Measurements from ENCODE around the gene ZEB2.

Gene ZEB2

GRCh38 chr2:144519934-144520731 lies at the start of gene ZEB2:
TSS of gene ZEB2 (minus strand) at chr2:144520119. CDS start at chr2:144517350, 2,769 bp downstream.
- peak; percentile 81 for DNase-seq

- DNase-seq, result peak; percentile 9
Observed at GRCh38 chr2:144567745-144568144, 47.8 kb upstream of the ZEB2 start.

GRCh38 chr2:144566448-144566847 lies 46.5 kb upstream of the ZEB2 start:
- no peak for DNase-seq

DNA sequence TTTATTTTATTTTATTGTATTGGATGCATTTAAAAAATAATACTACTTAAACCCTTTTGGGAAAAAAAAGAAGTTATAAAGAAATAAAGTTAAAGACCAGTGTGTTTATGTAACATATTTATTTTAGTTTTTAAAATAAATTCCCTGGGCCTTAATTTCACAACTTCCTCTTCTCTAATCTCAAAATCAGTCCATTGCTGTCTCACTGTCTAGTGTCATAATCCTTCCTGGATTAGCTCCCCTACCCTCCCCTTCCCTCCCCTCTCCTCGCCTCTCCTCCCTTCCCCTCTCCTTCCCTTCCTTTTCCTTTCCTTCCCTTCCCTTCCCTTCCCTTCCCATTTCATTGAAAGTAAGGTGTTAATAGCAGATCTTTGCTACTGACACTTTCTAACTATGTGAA lies 40.3 kb upstream of the ZEB2 start:
- DNase-seq, result no peak

GRCh38 chr2:144559681-144560080 lies 39.8 kb upstream of the ZEB2 start:
- no peak for DNase-seq

GRCh38 chr2:144559242-144559641 lies 39.3 kb upstream of the ZEB2 start:
- no peak for DNase-seq

DNA sequence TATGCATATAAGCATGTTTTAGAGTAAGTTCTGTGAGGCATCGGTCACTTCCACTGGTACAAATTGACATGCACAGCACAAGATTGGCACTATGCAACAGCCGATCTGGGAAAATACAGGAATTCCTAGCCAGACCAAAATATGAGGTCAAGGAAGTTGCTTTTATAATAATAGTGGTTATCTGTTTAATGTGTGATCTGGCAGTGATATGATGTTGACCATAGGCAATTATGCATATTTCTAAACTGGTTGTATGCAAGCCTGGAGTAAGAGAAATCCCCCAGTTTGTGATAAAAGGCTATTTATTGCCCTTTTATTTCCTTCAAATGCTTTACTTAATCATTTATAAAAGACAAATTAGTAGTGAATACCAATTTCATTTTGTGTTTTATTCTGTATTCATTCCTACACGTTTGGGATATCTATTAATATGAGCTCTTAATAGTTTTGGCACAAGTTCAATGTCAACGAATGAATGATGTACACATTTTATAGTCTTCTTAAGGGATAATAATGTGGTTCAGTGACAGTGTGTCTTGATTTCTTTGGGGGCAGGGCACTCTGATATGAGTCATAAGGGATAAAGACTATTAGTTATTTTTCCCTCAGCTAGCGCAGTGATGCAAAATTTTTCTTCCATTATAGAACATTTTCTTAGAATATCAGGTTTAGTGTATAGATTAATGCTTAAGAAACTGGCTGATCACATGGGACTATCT lies 34.7 kb upstream of the ZEB2 start:
- no peak for DNase-seq

GRCh38 chr2:144553379-144553778 lies 33.5 kb upstream of the ZEB2 start:
- no peak for DNase-seq

DNA sequence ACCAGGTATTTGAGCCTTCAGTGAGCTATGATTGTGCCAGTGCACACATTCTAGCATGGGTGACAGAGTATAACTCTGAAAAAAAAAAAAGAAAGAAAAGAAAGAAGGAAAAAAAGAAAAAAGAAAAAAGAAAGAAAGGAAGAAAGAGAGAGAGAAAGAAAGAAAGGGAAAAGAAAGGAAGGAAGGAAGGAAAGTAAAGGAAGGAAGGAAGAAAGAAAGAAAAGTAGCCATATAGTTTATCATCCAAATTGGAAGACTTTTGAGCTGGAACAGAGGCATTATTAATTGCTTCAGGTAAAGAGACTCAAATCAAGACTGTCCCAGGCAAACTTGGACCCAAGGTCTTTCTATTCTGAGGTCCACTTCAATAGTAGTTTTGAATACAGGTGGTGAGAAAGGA lies 32.9 kb upstream of the ZEB2 start:
- no peak for DNase-seq

DNA sequence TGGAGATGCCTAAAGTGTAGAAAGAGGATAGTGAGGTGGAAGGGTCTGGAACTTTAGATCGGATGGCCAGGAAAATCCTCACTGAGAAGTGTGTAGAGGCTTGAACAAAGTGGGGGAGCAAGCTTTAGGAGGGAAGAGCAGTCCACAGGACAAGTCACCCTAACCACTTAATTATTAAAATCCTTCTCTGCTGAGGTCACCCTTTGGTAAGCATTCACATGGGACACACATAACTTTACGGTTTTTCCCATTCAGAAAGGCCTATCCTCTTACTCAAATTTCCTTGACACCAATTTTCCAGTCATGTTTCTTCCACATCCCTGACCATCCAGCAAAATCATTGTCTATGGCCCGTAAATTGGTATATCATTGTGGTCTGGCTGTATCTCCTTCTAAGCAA lies 31.0 kb upstream of the ZEB2 start:
- DNase-seq, result no peak

DNA sequence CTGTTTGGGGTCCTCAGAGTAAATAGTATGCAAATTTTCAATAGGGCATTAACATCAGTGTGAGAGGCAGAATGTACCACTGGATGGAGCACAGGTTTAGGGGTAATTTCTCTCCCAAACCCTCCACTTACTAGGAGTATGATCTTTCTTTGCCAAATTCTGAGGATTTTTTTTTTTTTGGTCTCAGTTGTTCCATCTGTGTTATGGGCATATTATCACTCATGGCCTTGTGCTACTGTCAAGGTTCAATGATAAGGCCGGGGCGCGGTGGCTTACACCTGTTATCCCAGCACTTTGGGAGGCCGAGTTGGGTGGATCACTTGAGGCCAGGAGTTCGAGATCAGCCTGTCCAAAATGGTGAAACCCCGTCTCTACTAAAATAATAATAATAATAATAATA lies 30.2 kb upstream of the ZEB2 start:
- DNase-seq, result no peak

DNA sequence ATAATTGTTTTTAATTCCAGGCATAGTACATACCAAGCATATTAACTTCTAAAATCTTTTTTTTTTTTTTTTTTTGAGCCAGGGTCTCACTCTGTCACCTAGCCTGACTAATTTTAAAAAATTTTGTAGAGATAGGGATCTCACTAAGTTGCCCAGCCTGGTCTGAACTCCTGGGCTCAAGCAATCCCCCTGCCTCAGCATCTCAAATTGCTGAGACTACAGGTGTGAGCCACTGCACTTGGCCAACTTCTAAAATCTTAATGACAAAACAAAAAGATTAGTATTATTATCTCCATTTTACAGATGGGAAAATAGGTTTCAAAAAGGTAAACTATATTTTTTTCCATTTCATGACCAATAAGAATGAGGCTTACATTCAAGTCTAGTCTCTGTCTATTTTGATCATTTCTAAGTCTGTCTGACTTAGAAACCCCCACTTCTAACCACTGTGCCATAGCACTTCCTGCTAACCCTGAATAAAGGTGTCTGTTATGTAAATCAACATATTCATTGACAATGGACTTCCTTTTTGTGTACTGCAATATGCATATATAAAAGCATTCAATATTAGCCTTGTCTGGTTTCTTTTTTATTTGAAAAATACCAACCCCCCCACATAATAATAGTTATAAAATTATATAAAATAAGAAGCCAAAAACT lies 28.7 kb upstream of the ZEB2 start:
- no peak for DNase-seq

DNA sequence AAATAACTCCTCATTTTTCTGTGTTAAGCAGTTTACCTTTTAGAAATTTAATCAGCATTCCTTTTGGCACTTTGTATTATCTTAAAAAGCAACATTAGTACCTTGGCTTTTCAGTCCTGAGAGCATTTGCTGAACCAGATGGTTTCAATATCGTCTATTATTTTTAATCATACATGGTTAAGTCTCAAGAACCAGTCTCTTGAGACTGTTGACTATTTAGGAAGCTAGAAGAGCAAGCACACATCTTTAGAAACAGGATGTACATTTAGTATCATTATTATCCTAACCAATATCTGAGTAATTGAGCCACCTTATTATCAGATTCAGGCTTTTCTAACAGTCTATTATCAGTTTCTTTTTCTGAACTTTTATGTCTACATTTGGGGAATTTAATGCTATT lies 28.2 kb upstream of the ZEB2 start:
- no peak for DNase-seq

DNA sequence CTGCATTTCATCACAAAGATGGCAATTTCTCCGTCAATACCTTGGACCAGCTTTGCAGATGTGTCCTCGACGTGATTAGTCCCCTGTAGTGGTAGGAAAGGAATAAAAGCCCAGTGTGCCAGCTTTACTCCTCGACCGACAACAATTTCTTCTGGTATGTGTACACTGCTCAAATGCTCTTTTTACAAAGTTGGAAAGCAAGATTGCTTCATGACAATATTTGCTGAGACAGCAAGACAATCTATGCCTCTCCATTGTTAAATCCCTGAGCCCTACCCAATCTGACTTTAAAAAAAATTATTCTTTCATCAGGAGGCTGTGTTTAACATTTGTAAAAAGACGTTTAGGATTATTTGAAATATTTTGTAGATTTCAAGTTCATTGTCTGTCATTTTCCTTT lies 27.6 kb upstream of the ZEB2 start:
- no peak for DNase-seq

- DNase-seq, result no peak
Observed at GRCh38 chr2:144546933-144547332, 27.0 kb upstream of the ZEB2 start.

DNA sequence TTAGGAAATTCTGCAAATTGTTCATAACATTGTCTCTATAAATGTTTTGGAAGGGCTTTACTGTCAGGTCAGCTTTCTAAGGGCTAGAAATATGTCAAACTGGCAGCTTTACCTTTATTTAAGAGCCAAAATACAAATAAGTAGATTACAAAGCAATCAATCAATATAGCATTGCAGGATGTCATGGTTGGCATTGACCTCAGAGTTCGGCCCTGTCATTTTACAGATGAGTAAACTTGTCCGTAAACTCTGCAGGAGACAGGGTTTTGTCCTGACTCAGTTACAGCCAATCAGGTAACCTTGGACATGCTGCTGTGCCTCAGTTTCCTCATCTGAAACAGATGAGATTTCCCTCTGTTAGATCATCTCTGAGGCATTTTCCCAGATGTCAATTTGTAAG lies 25.9 kb upstream of the ZEB2 start:
- DNase-seq, result no peak

DNA sequence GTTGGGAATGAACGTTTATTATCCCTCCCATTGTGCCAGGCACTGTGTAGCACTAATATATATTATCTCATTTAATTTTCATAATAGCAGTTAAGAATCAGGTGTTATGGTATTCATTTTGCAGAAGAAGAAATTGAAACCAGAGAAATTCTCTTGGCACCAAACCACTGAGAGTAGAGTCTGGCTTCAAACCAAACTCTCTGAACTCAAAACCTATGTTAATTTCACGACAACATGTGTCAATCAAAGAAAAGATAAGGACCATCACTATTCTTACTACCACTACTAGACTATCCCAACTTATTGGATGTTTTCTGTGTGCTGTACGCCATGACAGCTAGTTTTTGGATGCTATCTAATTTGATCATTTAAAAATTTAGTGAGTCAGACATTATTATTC lies 24.1 kb upstream of the ZEB2 start:
- no peak for DNase-seq

DNA sequence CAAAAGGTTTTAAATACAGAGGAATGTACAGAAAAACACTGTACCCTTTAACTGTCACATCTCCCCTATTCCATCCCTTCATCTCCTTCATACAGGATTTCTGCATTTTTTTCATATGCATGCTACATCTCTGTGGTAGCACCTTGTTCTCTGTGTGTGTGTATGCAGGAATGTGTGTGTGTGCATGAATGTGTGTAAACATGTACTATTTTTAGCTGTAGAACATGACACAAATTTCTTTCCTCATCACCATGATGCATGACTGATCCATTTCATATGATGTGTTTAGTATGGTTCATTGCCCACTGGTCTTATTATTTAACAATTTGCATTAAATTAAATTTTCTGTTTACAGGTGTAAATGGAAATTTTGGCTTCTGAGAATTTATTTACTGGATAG lies 21.5 kb upstream of the ZEB2 start:
- DNase-seq, result no peak

- no peak for DNase-seq
Observed at GRCh38 chr2:144539289-144539782, 19.4 kb upstream of the ZEB2 start.

DNA sequence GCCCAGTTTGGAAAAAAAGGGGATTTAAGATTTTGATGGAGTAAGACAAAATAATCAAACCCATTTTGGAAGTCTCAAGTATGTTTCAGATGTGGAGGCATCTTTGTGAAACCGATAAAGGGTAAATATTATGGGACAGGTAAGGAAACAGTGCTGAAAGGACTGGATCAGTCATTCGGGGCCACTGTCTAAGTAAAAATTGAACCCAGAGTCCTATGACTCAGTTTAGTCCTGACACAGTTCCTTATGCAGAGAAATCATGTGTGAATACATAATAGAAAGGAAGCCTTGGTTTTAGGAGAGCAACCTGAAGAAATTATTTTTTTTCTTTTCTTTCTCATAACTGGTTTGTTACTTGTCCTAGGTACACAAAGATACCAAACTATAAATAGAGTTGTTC lies 15.4 kb upstream of the ZEB2 start:
- no peak for DNase-seq

GRCh38 chr2:144533221-144533620 lies 13.3 kb upstream of the ZEB2 start:
- DNase-seq, result no peak

GRCh38 chr2:144530596-144530995 lies 10.7 kb upstream of the ZEB2 start:
- DNase-seq, result no peak

GRCh38 chr2:144529841-144530240 lies 9.9 kb upstream of the ZEB2 start:
- no peak for DNase-seq

- no peak for DNase-seq
Observed at GRCh38 chr2:144528108-144528507, 8.2 kb upstream of the ZEB2 start.
